ENCODE measurements around the gene CYBC1. TPM values are rescaled to one million over a fixed set of nuclear protein-coding genes. Genes with fewer than 3 reads are reported as not detected.

The CYBC1 gene
- 72.3 and 89.5 TPM in 2 replicates for total RNA-seq (2014; rRNA removed; shearing (Covaris generic))

GRCh38 chr17:82450357-82451106 lies at the start of gene CYBC1:
CYBC1 (minus strand) TSS chr17:82450752; CDS start chr17:82449254, 1,498 bp downstream.
- DNase-seq (ENCODE audit: low spot score): peak; percentile 89

- peak; percentile 42 for DNase-seq (ENCODE audit: low spot score)
These were observed 47.2 kb upstream of the CYBC1 start for GRCh38 chr17:82497483-82498405.

- DNase-seq (ENCODE audit: low spot score): peak; percentile 84
These were observed 46.2 kb upstream of the CYBC1 start for GRCh38 chr17:82496529-82497434.

GRCh38 chr17:82495844-82496528 lies 45.4 kb upstream of the CYBC1 start:
- peak; percentile 58 for DNase-seq (ENCODE audit: low spot score)

- DNase-seq (ENCODE audit: low spot score): peak; percentile 93
These were observed 43.9 kb upstream of the CYBC1 start for GRCh38 chr17:82494236-82495055.

- no peak for DNase-seq (ENCODE audit: low spot score)
These were observed 42.8 kb upstream of the CYBC1 start for GRCh38 chr17:82493226-82493781.

- DNase-seq (ENCODE audit: low spot score): no peak
These were observed 42.2 kb upstream of the CYBC1 start for GRCh38 chr17:82492643-82493225.

- DNase-seq (ENCODE audit: low spot score): no peak
These were observed 41.0 kb upstream of the CYBC1 start for GRCh38 chr17:82491533-82491932.

GRCh38 chr17:82491196-82491530 lies 40.6 kb upstream of the CYBC1 start:
- DNase-seq (ENCODE audit: low spot score): no peak

- no peak for DNase-seq (ENCODE audit: low spot score)
These were observed 40.1 kb upstream of the CYBC1 start for GRCh38 chr17:82490512-82491195.

- DNase-seq (ENCODE audit: low spot score): no peak
These were observed 39.4 kb upstream of the CYBC1 start for GRCh38 chr17:82489851-82490511.

- peak; percentile 45 for DNase-seq (ENCODE audit: low spot score)
These were observed 38.6 kb upstream of the CYBC1 start for GRCh38 chr17:82489117-82489516.

- no peak for DNase-seq (ENCODE audit: low spot score)
These were observed 37.4 kb upstream of the CYBC1 start for GRCh38 chr17:82487910-82488309.

GRCh38 chr17:82486231-82487094 lies 35.9 kb upstream of the CYBC1 start:
- DNase-seq (ENCODE audit: low spot score): no peak

- no peak for DNase-seq (ENCODE audit: low spot score)
These were observed 33.3 kb upstream of the CYBC1 start for GRCh38 chr17:82483836-82484235.

GRCh38 chr17:82483204-82483660 lies 32.7 kb upstream of the CYBC1 start:
- DNase-seq (ENCODE audit: low spot score): no peak

- no peak for DNase-seq (ENCODE audit: low spot score)
These were observed 29.8 kb upstream of the CYBC1 start for GRCh38 chr17:82480318-82480717.
